ENCODE data around the gene ST6GALNAC6. TPM values are rescaled to one million over a fixed set of nuclear protein-coding genes. Genes with fewer than 3 reads are reported as not detected.

ST6GALNAC6 gene
- total and polyA plus RNA-seq, 2 of the 8 experiments (the other 6 are each of a cell fraction or from before 2014, with no cell fraction given), result 43.7 to 64.4 TPM

- TF ChIP-seq CHD7 (IDR thresholded peaks at IDR 0.05; ENCODE audit: insufficient replicate concordance, low read length) (no peak), CEBPB (IDR thresholded peaks at IDR 0.05; ENCODE audit: low read depth, low read length) (no peak), BRCA1 (IDR thresholded peaks at IDR 0.05; ENCODE audit: low read depth, low read length) (no peak), FOSL1 (IDR thresholded peaks at IDR 0.05; ENCODE audit: insufficient read depth, low read depth, low read length) (no peak), BACH1 (IDR thresholded peaks at IDR 0.05; ENCODE audit: low read length) (no peak), RXRA (IDR thresholded peaks at IDR 0.05; ENCODE audit: insufficient read depth, low read depth, low read length) (no peak), CHD2 (IDR thresholded peaks at IDR 0.05; ENCODE audit: low read length) (no peak), RFX5 (IDR thresholded peaks at IDR 0.05; ENCODE audit: borderline replicate concordance, low read depth, low read length) (no peak), GABPA (IDR thresholded peaks at IDR 0.05; ENCODE audit: borderline replicate concordance, insufficient read depth, low read length) (no peak), ASH2L (IDR thresholded peaks at IDR 0.05; ENCODE audit: low read length) (no peak), EGR1 (IDR thresholded peaks at IDR 0.05; ENCODE audit: borderline replicate concordance, low read depth, low read length) (no peak)
- TF ChIP-seq, protein P1, sequence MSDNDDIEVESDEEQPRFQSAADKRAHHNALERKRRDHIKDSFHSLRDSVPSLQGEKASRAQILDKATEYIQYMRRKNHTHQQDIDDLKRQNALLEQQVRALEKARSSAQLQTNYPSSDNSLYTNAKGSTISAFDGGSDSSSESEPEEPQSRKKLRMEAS (IDR thresholded peaks at IDR 0.05), result no peak
Observed at GRCh38 chr9:127890053-127890452, 9.3 kb downstream of the ST6GALNAC6 start (continued).
